Fibroblast of the aortic adventitia (primary cell): ENCODE measurements around the gene FASN. TPM values are rescaled to one million over a fixed set of nuclear protein-coding genes. Genes with fewer than 3 reads are reported as not detected.

Experiments used
- DNase-seq: peaks from one replicate; pipeline ENCODE4 v3.0.0-alpha.2; 2010; ENCODE audit warnings: low read depth
- H3K4me3 ChIP-seq: 2 replicates; pipeline ENCODE4 v1.5.1; 2011; ENCODE audit warnings: low read depth, mild to moderate bottlenecking, control low read depth, low read length, moderate library complexity
- total RNA-seq: library from RNA; depleted of rRNA; stranded (reverse); fragments of >200 nt; gene quantifications from 2 replicates; pipeline ENCODE4 v1.2.3, GENCODE V29; 2012; ENCODE audit warnings: low replicate concordance
- TF ChIP-seq, protein P1 (sequence below): IDR thresholded peaks from 2 replicates; pipeline ENCODE4 v1.5.1; 2011; ENCODE audit warnings: mild to moderate bottlenecking, low read length, control low read depth, inconsistent platforms; ENCODE audit not compliant: insufficient read depth

FASN gene
- total RNA-seq, 1 donor: 65.2 TPM

DNA sequence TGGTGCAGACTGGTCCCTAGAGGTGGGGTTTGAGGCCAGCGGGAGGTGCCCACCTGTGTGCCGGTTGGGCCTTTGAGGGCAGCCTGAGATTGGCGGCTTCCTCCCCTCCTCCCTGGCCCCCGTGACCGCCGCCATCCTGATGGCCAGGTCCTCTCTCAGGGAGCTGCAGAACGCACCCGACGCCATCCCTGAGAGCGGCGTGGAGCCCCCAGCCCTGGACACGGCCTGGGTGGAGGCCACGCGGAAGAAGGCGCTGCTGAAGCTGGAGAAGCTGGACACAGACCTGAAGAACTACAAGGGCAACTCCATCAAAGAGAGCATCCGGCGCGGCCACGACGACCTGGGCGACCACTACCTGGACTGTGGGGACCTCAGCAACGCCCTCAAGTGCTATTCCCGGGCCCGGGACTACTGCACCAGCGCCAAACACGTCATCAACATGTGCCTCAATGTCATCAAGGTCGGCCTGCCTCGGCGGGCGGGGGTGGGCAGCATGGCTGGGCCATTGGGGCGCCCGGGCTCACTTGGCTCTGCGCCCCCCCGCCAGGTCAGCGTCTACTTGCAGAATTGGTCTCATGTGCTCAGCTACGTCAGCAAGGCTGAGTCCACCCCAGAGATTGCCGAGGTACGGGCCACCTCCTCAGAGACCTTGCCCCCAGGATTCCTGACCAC, 43.5 kb downstream of the FASN start:
- no peak for DNase-seq

DNA sequence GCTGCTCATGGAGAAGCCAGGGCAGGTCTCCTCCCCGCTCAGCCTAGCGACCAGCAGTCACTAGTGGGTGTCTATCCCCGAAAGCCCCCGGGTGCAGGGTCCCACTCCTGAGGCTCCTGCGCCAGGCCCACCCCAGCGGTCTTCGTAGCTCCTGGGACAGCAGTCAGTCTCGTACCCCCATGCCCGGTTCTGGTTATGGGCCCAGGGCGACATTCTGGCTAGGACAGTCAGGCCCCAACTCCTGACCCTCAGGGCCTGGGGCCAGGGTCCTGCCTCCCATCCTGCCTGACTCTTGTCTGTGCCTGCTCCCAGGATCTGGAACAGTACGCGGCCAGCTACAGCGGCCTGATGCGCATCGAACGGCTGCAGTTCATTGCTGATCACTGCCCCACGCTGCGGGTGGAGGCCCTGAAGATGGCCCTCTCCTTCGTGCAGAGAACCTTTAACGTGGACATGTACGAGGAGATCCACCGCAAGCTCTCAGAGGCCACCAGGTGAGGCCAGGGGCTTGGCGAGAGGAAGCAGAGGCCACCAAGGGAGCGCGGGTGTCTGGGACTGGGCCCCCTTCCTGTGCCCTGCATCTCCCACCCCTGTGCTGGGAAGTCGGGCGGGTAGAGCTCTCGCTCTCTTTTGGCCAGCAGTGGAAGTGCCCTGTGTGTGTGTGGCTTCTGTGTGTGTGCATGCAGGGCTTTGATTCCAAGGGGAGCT, 44.3 kb downstream of the FASN start:
- no peak for DNase-seq
- TF ChIP-seq, protein P1, sequence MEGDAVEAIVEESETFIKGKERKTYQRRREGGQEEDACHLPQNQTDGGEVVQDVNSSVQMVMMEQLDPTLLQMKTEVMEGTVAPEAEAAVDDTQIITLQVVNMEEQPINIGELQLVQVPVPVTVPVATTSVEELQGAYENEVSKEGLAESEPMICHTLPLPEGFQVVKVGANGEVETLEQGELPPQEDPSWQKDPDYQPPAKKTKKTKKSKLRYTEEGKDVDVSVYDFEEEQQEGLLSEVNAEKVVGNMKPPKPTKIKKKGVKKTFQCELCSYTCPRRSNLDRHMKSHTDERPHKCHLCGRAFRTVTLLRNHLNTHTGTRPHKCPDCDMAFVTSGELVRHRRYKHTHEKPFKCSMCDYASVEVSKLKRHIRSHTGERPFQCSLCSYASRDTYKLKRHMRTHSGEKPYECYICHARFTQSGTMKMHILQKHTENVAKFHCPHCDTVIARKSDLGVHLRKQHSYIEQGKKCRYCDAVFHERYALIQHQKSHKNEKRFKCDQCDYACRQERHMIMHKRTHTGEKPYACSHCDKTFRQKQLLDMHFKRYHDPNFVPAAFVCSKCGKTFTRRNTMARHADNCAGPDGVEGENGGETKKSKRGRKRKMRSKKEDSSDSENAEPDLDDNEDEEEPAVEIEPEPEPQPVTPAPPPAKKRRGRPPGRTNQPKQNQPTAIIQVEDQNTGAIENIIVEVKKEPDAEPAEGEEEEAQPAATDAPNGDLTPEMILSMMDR: no peak
- peak overlapping the region; percentile 80 for H3K4me3 ChIP-seq

More for the DNA sequence above, 43.5 kb downstream of the FASN start:
- H3K4me3 ChIP-seq: no peak overlapping the region
- TF ChIP-seq, protein P1: no peak

GRCh38 chr17:82053130-82053529, 44.9 kb downstream of the FASN start:
- TF ChIP-seq, protein P1: no peak
- DNase-seq: no peak
- peak overlapping the region; percentile 80 for H3K4me3 ChIP-seq

DNA sequence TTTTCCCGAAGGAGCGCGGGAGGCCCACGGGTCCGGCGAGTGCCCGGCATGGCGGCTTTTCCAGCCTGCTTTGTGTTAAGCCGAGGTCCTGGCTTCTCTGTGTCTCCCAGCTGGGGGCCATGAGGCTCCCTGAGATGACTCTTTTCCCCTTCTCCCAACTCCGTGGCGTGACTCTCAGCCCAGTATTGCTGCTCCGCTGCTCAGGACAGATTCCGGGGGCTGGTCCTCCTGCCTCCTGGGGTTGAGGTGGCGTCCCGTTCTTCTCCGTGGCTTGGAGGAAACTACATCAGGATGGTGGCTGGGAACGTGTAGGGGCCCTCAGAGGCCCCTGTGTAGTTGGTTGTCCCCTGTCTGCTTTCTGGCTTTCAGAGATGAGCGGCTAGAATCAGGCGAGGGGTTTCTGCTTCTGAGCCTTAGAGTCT, 45.4 kb downstream of the FASN start:
- TF ChIP-seq, protein P1: no peak
- H3K4me3 ChIP-seq: peak overlapping the region; percentile 80
- DNase-seq: no peak

GRCh38 chr17:82051776-82052637, 46.0 kb downstream of the FASN start, which contains the start of the genes GPS1 and RFNG:
GPS1 (plus strand) TSS chr17:82051898; CDS start chr17:82051932, 34 bp downstream.
RFNG (minus strand) TSS chr17:82051811; CDS start chr17:82051766, 45 bp downstream.
- TF ChIP-seq, protein P1: no peak
- DNase-seq: peak; percentile 34
- peak within 1 kb of the TSS; percentile 80 for H3K4me3 ChIP-seq
